Fibroblast of skin of right biceps (primary cell): Measurements from ENCODE around the gene AIP.

Experiments
- DNase-seq: peaks from one replicate; pipeline ENCODE4 v3.0.0-alpha.2; 2013

The AIP gene

DNA sequence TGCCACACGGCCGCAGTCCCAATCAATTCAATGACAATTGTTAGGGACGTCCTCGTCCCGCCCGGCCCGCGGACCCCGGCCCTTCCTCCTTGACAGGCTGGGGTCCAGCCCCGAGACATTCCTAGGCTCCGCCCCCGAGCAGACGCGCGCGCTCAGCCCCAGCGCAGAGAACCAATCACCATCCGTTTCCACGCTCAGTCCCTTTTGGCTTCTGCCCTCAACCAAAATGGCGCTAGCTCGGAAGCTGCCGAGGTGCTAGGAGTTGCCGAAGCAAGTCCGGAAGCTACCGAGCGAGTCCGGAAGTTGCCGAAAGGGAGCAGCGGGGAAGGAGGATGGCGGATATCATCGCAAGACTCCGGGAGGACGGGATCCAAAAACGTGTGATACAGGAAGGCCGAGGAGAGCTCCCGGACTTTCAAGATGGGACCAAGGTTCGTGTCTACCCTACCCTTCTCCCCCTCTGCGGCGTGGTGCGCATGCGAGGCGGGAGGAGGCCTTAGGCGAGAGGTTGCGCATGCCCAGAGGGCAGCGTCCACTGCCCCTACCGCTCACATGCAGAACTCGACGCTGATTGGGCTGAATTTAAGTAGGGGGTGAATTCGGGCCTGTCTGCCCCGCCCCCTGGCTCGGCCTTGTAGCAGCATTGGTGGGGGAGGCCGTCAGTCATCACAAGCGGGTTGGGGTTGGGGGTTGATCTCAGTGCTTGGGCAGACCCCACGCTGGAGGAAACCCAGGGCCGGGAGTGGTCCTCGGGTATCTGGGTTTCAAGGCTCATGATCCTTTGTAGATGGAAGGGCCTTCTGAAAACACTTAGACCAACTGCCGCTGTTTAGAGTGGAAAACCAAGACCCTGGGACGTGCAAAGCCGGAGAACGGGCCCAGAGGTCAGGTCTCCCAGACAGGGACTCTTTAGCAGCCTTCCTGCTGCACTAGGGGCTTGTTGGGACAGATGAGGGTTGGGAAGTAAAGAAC is at the start of gene AIP:
TSS of gene AIP (plus strand) at position 200 of the 972 bp plus-strand sequence. CDS start at position 333, 133 bp downstream.
- DNase-seq = peak; percentile 98

DNA sequence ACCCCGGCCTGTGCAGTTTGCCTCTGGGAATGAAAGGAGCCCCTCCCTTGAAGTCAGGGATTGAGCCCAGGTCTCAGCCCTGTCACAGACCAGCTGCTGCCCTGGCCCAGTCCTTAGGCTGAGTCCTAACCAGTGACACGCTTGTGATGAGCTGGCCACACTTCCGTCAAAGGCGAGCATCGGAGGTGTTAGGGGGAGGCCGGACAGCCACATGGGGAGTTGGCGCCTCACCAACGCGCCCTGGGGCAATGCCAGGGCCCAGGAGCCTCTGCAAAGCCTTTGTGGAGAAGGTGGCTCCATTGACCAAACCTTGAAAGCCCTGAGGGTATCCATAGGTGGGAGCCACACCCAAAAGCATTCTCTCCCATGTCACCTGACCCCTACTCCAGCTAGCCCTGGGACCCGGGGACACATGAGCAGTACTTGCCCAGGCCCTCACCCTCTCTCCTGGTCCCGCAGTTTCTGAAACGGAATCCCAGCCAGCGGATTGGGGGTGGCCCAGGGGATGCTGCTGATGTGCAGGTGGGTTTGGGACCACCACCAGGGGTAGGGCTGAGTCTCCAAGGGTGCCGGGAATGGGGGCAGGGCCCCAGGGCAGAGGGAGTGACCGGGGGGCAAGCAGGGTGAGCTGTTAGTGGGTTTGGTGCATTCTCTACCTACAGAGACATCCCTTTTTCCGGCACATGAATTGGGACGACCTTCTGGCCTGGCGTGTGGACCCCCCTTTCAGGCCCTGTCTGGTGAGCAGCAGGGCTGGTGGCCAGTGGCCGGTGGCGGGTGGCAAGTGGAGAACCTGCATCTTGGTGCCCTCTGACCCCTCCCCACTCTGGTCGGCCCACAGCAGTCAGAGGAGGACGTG is 49.1 kb upstream of the AIP start:
- DNase-seq = no peak

DNA sequence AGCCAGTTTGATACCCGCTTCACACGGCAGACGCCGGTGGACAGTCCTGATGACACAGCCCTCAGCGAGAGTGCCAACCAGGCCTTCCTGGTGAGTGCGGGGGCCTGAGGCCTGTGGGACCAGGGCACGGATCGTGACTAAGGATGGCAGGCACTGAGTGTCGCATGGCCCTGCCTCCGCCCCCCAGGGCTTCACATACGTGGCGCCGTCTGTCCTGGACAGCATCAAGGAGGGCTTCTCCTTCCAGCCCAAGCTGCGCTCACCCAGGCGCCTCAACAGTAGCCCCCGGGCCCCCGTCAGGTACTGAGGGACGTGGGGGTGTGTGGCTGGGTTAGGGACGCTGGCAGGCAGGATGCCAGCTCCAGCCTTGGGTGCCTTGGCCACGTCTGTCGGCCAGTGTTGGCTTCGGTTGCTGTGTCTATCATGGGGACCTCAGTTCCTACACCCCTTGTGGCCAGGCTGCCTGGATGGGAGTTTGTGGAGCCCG is 48.4 kb upstream of the AIP start:
- no peak for DNase-seq

DNA sequence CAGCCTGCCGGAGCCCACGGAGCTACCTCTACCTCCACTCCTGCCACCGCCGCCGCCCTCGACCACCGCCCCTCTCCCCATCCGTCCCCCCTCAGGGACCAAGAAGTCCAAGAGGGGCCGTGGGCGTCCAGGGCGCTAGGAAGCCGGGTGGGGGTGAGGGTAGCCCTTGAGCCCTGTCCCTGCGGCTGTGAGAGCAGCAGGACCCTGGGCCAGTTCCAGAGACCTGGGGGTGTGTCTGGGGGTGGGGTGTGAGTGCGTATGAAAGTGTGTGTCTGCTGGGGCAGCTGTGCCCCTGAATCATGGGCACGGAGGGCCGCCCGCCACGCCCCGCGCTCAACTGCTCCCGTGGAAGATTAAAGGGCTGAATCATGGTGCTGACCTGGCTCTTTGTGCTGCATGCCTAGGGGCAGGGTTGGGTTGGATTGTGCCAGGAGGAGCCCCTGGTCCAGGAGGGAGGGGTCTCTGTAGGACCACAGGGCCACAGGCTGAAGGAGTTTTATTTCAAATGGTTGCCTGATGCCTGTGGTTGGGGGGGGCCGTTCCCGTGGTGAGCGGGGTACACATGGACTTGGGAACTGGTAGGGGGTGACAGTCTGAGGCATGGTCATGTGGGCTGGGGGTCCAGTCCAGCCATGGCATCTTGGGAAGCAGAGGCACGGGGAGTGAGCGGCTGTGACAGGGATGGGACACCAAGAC is 47.6 kb upstream of the AIP start:
- DNase-seq = no peak

DNA sequence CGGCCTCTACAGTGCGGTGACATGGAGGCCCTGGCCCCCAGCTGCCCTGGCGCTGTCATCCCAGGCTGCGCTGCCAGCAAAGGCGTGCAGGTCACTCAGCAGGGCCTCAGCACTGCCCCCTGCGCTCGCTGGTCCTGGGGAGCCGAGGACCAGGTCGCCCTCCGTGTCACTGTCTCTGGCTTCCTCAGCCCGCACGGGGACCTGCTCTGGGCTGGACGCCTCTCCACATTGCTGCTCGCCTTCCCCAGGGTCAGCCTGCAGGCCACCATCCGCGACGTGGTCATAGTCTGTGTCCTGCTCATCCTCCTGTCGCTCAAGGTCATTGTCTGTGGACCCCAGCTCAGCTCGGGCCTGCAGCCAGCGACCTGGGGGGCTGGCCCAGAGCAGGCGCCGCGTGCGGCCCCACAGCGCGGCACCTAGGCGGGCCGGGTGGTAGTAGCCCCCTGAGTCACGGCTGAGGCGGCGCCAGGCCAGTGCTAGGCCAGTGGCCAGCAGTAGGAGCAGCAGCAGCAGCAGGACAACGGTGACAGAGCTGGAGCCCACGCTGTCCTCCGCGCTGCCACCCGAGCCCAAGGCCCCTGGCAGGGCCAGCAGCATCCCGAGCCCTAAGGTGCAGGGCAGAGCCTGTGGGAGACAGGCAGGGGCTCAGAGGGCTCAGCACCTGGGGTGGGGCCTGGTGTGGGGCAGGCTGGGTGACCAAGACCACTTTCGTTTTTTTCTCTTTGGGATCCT is 46.9 kb upstream of the AIP start:
- no peak for DNase-seq

DNA sequence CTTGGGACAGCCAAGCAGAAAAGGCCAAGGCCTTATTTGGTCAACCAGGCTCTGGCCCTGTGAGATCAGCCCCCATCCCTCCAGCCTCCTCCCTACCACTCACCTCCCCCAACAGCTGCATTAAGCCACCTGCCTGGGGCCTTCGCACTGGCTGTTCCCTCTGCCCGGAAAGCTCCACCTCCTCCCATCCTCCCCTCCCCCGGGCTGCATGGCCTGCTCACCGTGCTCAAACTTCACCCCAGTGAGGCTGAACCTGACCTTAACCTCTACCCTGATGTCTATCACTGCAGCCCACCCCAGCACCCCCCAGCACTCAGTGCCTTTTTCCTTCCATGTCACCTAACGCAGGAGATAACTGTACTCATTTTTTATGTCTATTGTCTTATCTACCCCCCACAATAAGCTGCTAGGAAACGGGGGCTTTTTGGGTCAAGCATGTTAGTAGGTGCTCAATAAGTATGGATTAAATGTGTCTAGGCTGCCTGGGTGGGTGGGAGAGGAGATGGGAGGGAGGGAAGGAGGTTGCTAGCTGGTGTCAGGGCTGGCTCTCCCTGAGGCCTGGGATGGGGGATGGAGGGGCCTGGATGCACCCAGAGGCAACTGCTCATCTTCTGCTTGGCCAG is 46.3 kb upstream of the AIP start:
- peak; percentile 46 for DNase-seq

DNA sequence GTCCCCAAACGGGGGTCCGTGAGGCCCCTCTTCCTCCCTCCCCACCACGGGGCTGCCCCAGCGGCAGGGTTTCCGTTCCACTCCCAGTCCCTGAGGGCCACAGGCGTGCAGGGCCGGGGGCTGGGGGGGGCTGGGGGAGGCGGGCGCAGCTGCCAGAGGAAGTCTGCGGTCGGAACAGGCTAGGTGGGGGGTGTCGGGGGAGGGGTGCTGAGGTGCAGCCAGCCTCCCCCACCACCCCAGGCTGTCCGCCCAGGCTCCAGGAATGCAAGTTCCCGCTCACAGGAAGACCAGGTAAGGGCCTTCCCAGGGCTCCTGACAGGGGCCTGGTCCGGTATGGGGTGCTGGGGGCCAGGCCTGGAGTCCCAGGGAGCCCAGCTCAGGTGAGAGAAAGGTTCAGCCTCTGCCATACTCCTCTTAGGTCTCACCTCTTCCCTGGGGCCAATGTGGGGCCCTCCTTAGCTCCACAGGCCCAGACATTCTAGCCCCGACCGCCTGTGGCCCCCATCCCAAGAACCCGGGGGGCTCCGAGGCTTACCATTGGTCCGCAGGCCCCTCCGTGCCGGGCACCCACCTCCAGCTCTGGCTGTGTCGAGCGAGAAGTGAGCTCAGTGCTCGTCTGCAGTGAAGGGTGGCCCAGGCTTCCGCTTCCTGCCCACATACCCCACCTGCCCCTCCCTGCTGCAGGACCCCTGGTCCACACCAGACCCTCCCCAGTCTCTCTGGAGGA is 45.6 kb upstream of the AIP start, which contains the start of gene PTPRCAP:
TSS of gene PTPRCAP (minus strand) at position 601 of the 727 bp plus-strand sequence. CDS start at position 538, 63 bp downstream.
- DNase-seq = peak; percentile 39

DNA sequence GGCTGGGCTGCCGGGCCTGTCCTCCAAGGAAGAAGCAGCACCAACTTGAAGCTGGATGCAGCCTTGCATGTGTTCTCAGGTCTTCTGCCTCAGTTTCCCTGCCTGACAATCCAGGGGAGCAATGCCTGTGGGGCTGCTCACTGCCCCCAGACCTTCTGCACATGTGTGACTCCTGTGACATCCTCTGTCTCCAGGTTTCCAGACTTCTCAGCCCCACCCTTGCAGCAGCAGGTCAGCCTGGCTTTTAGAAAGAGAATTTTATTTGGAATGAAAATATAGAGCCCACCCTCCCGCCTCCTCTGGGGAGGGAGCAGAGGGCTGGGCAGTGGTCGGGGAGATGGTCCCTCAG is 45.0 kb upstream of the AIP start:
- no peak for DNase-seq

DNA sequence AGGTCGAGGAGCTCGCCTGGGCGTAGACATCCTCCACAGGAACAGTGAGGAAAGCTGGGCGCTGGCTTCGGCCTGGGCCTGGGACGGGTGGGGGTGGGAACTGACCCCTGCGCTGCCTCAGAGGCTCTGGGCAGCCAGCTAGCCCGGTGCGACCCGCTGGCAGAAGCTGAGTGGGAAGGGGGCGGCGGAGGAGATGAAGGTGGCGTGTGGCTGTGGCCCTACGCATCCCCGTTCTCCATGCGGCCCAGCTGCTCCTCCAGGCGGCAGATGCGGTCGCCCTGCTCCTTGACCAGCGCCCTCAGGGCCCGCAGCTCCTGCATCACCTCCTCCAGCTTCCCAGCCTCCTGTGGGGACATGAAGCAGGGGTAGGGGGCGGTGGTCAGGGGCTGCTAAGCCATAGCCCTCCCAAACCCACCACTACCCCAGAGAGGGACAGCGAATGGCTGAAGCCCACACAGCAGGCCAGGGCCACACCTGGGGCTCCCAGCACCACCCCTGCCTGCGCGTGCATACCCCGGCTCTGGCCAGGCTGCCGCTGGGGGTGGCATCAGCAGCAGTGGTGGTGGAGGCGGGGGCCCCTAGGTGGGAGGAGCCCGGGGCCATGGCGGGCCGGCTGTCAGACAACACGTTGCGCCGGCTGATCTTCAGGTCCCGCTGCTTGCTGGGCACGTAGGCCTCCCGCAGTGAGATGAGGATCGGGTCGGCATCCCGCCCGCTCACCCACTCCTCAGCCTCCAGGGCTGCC is 44.5 kb upstream of the AIP start:
- DNase-seq = no peak

DNA sequence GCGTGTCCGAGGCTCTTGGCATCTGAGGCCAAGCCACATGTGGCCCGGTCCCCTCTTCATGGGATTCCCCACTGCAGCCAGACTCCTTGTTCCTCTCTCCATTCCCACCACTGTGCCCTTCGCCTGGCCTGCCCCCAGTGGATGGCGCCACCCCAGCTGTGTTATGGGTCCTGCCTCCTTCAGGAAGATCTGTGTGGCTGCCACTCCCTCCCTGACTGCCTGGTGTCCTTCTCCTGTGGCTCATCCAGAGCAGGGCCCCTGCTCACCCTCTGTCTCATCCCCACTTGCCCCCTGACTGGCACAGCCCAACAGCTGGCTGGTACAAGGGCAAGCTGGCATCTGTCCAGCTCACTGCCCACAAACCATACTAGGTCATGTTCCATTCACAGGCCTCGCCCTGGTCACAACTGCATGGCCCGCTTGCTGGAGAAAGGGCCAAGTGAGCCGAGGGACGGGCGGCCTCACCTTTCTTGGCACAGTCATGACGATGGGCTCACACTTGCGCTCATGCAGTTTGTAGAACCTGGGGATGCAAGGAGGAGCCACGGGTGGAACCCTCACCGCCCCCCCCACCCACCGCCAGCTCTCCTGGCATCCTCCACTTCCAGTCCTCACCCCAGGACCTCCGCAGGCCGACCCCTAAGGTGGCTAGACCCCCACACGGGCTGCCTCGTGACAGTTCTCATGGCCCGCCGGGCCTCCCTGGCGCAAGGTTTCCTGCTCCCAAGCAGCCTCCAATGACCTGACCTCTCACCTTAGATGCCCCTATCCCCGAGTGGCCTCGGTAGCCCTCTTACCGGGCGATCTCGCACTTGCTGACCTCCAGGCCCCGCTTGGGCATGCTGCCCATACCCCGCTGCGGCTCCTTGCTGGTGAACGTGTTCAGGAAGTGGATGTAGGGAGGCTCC is 43.3 kb upstream of the AIP start:
- peak; percentile 17 for DNase-seq

DNA sequence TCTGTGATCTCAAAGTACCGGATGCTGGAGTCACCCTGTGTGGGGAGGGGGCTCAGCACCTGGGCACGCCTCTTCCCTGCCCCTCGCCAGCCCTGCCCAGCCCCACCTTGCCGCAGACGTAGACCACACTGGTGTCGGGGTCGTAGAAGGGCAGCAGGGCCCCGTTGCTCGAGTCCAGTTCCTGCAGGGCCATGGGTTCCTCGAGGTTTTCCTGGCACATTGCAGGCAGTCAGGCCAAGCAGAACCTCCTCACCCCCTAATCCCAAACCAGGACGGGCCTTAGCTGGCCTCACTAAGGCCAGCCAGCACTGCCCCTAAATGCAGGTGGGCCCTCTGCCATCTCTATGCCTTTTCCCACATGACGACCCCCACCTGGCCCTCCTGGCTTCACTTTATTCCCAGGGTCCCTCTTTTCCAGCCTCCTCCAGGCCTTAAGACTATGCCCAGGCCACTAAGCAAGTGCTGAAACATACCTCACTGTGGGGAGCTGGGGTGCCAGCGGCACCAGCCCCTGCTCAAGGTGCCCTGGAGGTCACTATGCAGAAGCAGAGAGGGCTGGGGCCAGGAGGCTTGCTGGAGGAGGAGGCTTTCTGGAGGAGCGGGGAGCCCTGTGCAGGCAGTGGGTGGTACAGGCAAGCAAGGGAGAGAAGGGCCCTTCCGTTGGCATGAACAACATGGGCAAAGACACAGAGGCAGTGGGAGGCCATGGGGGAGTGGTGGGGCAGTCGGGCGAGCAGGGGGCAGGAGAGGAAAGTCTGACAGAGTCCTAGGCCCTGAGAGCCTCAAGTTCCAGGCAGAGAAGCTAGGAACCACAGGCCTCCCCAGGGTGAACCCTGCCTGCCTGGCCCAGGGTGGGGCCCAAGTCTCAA is 42.4 kb upstream of the AIP start:
- no peak for DNase-seq

DNA sequence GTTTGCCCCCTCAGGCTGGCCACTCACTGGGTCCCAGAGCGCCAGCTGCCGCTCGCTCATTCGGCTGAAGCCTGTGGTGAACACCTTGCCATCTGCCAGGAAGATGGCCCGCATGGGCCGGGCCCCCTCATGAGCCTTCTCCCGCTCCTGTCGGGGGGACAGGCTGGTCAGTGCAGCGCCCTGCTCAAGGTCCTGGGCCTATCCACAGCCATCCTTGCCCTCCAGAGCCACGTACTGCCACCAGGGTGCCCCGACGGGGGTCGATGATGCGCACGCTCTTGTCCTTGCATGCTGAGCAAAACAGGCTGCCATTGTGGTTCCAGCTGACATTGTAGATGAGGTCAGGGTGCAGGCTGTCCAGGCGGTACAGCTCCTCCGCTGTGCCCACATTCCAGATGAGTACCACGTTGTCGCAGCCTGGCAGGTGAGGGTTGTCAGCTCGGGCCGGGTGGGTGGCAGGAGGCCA is 41.7 kb upstream of the AIP start:
- no peak for DNase-seq

DNA sequence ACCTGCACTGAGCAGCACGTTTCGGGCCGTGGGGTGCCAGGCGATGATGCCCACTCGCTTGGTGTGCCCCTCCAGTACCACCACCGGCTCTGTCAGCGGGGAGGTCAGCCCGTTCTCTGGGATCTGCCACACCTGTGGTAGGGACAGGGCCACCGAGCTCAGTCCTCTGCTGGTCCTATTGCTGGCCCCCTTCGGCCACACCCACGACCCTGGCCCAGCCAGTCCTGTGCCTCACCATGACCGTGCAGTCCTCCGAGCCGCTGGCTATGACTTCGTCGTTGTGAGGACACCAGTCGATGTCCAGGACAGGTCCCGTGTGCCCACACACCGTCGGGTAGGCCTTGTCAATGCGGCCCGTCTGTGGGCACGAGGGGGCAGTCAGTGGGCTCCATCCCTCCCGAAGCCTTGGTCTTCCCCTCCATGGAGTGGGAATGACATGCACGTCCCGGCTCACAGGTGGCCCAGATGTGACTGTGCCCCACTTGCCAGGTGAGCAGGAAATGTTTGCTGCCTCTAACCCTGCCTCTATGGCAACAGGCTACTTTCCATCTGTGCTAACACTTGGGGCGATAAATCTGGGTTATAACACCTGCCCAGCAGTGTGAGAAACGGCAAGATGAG is 41.0 kb upstream of the AIP start:
- DNase-seq = no peak

DNA sequence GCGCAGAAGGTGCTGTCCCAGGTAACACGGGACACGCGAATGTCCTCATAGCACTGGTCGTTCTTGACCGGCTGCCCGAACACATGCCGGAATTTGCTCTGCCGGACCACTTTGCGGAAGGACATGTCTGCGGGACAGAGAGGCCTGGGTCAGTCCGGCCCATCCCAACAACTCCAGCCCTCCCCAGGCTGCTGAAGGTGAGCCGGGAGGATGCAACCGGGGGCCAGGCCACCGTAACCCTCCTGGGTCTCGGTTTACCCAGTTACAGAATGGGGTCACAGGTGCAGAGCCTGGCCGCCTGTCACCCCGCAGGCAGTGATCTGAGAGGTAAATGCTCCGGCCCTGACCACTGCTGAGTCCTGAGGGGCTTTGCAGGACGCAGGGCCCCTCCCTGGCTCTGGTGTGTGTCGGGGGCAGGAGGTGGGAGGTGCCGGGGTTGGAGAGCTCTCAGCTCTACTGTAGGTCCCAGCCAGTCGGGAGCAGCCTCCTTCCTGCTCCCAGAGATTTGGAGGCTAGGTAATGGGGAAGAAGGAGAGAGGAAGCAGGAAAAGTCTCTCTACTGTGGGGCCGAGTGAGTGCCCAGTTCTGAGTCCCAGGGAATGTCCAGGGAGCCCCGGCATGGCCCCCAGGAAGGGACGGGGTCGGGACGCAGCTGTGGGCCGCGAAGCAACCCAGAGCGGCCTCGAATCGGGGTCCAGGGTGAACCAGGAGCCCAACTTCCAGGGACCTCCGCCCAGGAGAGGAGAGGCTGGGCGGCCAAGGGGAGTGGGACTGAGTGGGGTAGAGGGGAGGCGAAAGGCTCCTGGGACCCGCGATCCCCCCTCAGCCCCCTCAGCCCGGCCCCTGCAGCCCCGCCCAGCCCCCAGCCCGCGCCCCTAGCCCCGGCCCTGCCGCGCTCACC is 40.1 kb upstream of the AIP start:
- DNase-seq = no peak

DNA sequence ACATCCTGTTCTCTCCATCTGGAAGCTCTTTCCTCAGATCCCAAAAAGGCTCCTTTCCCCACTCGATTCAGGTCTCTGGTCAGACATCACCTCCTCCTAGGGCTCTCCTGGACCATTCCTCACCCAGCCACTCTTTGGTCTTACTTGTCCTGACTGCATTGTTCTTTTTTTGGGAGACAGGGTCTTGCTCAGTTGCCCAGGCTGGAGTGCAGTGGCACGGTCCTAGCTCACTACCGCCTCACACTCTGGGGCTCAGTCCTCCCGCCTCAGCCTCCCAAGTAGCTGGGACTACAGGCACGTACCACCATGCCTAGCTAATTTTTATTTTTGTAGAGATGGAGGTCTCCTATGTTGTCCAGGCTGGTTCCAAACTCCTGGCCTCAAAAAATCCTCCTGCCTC is 37.3 kb upstream of the AIP start:
- no peak for DNase-seq

DNA sequence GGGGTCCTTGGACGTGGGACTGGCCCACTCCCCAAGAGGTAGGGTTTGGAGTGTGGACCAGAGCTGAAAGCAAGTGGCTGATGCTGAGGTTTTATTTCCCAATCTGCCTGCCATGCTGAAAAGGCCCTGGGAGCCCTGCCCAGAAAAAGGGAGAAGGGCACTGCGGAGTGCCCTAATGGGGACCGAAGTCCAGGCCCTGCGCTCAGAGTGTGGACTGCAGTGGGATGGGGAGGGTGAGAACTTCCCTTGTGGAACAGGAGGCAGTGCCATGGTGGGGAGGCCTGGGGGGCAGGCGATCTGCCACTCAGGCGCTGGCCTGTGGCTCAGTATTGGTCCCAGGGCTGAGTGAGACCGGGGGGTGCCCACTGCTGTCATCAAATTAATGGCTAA is 34.6 kb upstream of the AIP start:
- no peak for DNase-seq
